DOHH2 (cell line): ENCODE measurements around the gene LRRC10B.

Experiments used
- CTCF ChIP-seq: fragments of 200-600 bp; sonication (generic); IDR thresholded peaks from one replicate; pipeline ENCODE4 v1.5.1; 2014; ENCODE audit warnings: antibody characterized with exemption, mild to moderate bottlenecking, low read depth, low read length; ENCODE audit not compliant: poor library complexity, severe bottlenecking
- EZH2phosphoT487 ChIP-seq: fragments of 200-600 bp; sonication (generic); IDR thresholded peaks from 2 replicates; pipeline ENCODE4 v1.6.1; 2017; ENCODE audit warnings: borderline replicate concordance, mild to moderate bottlenecking, antibody characterized with exemption, low read length, moderate library complexity, mixed read lengths

DNA sequence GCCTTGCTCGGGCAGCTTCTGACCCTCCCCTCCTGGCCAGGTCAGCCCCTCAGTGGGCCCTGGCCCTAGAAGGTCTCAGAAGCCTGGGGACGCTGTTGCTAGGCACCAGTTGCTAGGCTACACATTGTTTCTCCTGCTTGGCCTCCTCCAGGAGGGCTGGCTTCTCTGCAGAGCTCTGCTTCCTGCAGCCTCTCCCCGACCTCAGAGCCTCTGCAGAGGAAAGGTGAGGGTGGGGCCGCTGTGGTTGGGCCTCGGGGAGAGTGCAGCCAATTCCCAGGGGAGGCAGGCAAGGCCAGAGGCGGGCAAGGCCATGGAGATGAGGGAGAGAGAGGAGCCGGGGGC is 27.6 kb upstream of the LRRC10B start:
- TF ChIP-seq CTCF (no peak), EZH2phosphoT487 (no peak)
